K562 (cell line): Measurements from ENCODE around the gene KRTAP5-1. TPM values are rescaled to one million over a fixed set of nuclear protein-coding genes. Genes with fewer than 3 reads are reported as not detected.

ENCODE experiments used
- ATAC-seq: fragments of 200-7000 bp; cut with Tn5 transposase; 3 replicates; pipeline ENCODE4 v1.9.1; 2020; ENCODE audit warnings: moderate library complexity
- BruUV-seq: library from RNA; stranded (reverse); fragments of 400-500 nt; replicated peaks from 2 replicates; lab custom pipeline; 2021; lab: Mats Ljungman, UMichigan
- CTCF ChIA-PET: fragments of 300-600 bp; formaldehyde crosslinking; extraction: SDS; loops from one replicate; lab custom pipeline; 2021; ENCODE audit warnings: low intra/inter-chr PET ratio; lab: Yijun Ruan, JAX
- POLR2A ChIA-PET: fragments of 300-600, 350-650 bp; sonication (Branson Sonifier 250); formaldehyde crosslinking; extraction: SDS; loops from one replicate; lab custom pipeline; 2021; ENCODE audit warnings: antibody characterized with exemption, inconsistent platforms; lab: Yijun Ruan, JAX
- DNase-seq, 4 experiments: peaks; one replicate each; pipeline versions ENCODE4 v3.0.0 to v3.0.0-alpha.2; 2011 to 2018; ENCODE audit warnings: low spot score in 3 of 4, mixed read lengths in 3 of 4; ENCODE audit errors: extremely low read depth in 1 of 4
- FAIRE-seq: peaks from 2 replicates; lab custom pipeline; 2011; peaks lifted over from hg19 to GRCh38; lab: Jason Lieb, UNC
- H2AFZ ChIP-seq: 2 replicates; pipeline ENCODE4 v1.6.0; 2011; ENCODE audit warnings: low read depth, low read length, control low read depth, inconsistent platforms
- H3K27ac ChIP-seq: fragments of 200-600 bp; 3 replicates; pipeline ENCODE4 v1.8.0; 2011; ENCODE audit warnings: low read depth, mild to moderate bottlenecking, control low read depth, inconsistent platforms, low read length, moderate library complexity, mixed read lengths; ENCODE audit errors: extremely low read depth
- H3K27me3 ChIP-seq, 2 experiments: fragments of 300-600 bp in 1 of 2; 2 replicates in 1 of 2; 3 replicates in 1 of 2; pipeline versions ENCODE4 v1.6.0 to v1.8.0; 2011; ENCODE audit warnings: inconsistent platforms in 2 of 2, low read length in 2 of 2, mild to moderate bottlenecking in 1 of 2, mixed read lengths in 1 of 2, moderate library complexity in 1 of 2; ENCODE audit not compliant: control insufficient read depth in 2 of 2, insufficient read depth in 2 of 2
- H3K36me3 ChIP-seq: fragments of 300-600 bp; 3 replicates; pipeline ENCODE4 v1.8.0; 2011; ENCODE audit warnings: mild to moderate bottlenecking, low read length, inconsistent platforms; ENCODE audit not compliant: control insufficient read depth, insufficient read depth
- H3K4me1 ChIP-seq, 2 experiments: fragments of 200-600 bp in 1 of 2; replicated peaks in 1 of 2; 2 replicates in 1 of 2; 3 replicates in 1 of 2; pipeline versions ENCODE4 v1.5.1 to v1.8.0; 2011; ENCODE audit warnings: inconsistent platforms in 2 of 2, low read length in 2 of 2, mild to moderate bottlenecking in 1 of 2, mixed read lengths in 1 of 2, moderate library complexity in 1 of 2; ENCODE audit not compliant: control insufficient read depth in 2 of 2, insufficient read depth in 2 of 2
- H3K4me2 ChIP-seq: 2 replicates; pipeline ENCODE4 v1.6.1; 2011; ENCODE audit warnings: low read length, control low read depth, inconsistent platforms, mixed read lengths; ENCODE audit not compliant: insufficient read depth
- H3K4me3 ChIP-seq: fragments of 200-600 bp; sonication (generic), shearing (Covaris generic); 2 replicates; pipeline ENCODE4 v1.5.1; 2016; ENCODE audit warnings: control low read depth, inconsistent platforms
- H3K79me2 ChIP-seq: fragments of 200-600 bp; 3 replicates; pipeline ENCODE4 v1.8.0; 2011; ENCODE audit warnings: low read length, inconsistent platforms; ENCODE audit not compliant: control insufficient read depth, insufficient read depth
- H3K9ac ChIP-seq, 2 experiments: 2 replicates each; pipeline versions ENCODE4 v1.6.0 to v1.6.1; 2011; ENCODE audit warnings: low read depth in 2 of 2, low read length in 2 of 2, control low read depth in 1 of 2, inconsistent platforms in 1 of 2, mild to moderate bottlenecking in 1 of 2, mixed read lengths in 1 of 2; ENCODE audit not compliant: insufficient read depth in 1 of 2
- H3K9me1 ChIP-seq: one replicate; pipeline ENCODE4 v1.6.0; 2011; ENCODE audit warnings: inconsistent platforms, mild to moderate bottlenecking, low read length, moderate library complexity; ENCODE audit not compliant: control insufficient read depth, insufficient read depth
- H3K9me3 ChIP-seq: replicated peaks from 2 replicates; pipeline ENCODE4 v1.5.1; 2011; ENCODE audit warnings: low read depth, low read length, inconsistent platforms; ENCODE audit not compliant: control insufficient read depth, insufficient read depth
- H4K20me1 ChIP-seq: replicated peaks from 2 replicates; pipeline ENCODE4 v1.6.1; 2011; ENCODE audit warnings: low read length, inconsistent platforms, mixed read lengths; ENCODE audit not compliant: control insufficient read depth, insufficient read depth
- CBFB ChIP-seq: sonication (generic); formaldehyde crosslinking; IDR thresholded peaks from 2 replicates; pipeline ENCODE4 v1.4.0; 2020; ENCODE audit warnings: mild to moderate bottlenecking, missing genetic modification reagents
- SIRT6 ChIP-seq: IDR thresholded peaks from one replicate; pipeline ENCODE4 v1.6.1; 2012; ENCODE audit warnings: low read depth, mild to moderate bottlenecking, control low read depth, inconsistent platforms, low read length, moderate library complexity
- TEAD1 ChIP-seq, 2 experiments: fragments of 450-650 bp in 1 of 2; sonication (generic) in 1 of 2; formaldehyde crosslinking; IDR thresholded peaks; 2 replicates each; pipeline versions ENCODE4 v1.4.0 to v1.8.0; 2020 to 2022; ENCODE audit warnings: mild to moderate bottlenecking in 2 of 2, missing genetic modification reagents in 1 of 2
- THRAP3 ChIP-seq: fragments of 450-650 bp; IDR thresholded peaks from 2 replicates; pipeline ENCODE4 v1.6.1; 2016; ENCODE audit warnings: mild to moderate bottlenecking, inconsistent platforms, borderline replicate concordance
- ZBTB1 ChIP-seq: sonication (generic); formaldehyde crosslinking; IDR thresholded peaks from 2 replicates; pipeline ENCODE4 v1.8.1; 2023; ENCODE audit warnings: missing genetic modification reagents, low read depth, mild to moderate bottlenecking, borderline replicate concordance
- WGBS: fragments of 100-300 bp; shearing (Covaris generic); methylation state at CpG from one replicate; pipeline ENCODE4 v1.1.6; 2016; ENCODE audit warnings: low coverage, mixed read lengths; ENCODE audit not compliant: insufficient coverage; ENCODE audit errors: missing lambda C conversion rate; 5-methylcytosine and 5-hydroxymethylcytosine counted together
- in situ Hi-C: fragments of 300-500 bp; cut with MboI; formaldehyde crosslinking; loops from 4 replicates; pipeline ENCODE4 v1.15.0; 2018; ENCODE audit warnings: inconsistent platforms, mixed read lengths
- intact Hi-C: fragments of 100-400 bp; cut with micrococcal nuclease; formaldehyde crosslinking; loops from 2 replicates; pipeline ENCODE4 v1.14.2; 2022
- polyA plus RNA-seq, 8 experiments: library from polyadenylated mRNA; depleted of rRNA in 4 of 8; stranded (reverse) in 5 of 8; unstranded in 3 of 8; fragments of >200 nt; fragmentation: Nextera tagmentation in 2 of 8; fragmentation: Illumina TruSeq in 1 of 8; extraction: Ambion mirVana in 2 of 8; extraction: Trizol in 1 of 8; gene quantifications; 2 replicates each; pipeline versions ENCODE4 v1.2.1 to v1.2.3, GENCODE V29; 2011 to 2014; ENCODE audit warnings: inconsistent platforms in 1 of 8, missing spikeins in 1 of 8
- total RNA-seq, 7 experiments: library from RNA; depleted of rRNA in 6 of 7; stranded (reverse); fragments of >200 nt in 6 of 7; fragmentation: Illumina TruSeq in 2 of 7; extraction: Trizol in 2 of 7; gene quantifications; 2 replicates each; pipeline versions ENCODE4 v1.2.1 to v1.2.3, GENCODE V29; 2011 to 2021; ENCODE audit warnings: low replicate concordance in 1 of 7
- TF ChIP-seq, protein P1 (sequence below): IDR thresholded peaks from 3 replicates; pipeline ENCODE4 v1.6.1; 2011; ENCODE audit warnings: borderline replicate concordance, mild to moderate bottlenecking; ENCODE audit not compliant: insufficient read length, insufficient read depth

Gene KRTAP5-1
- total and polyA plus RNA-seq, 9 of the 15 experiments (the other 6 are each of a cell fraction or from before 2014, with no cell fraction given), result not detected

DNA sequence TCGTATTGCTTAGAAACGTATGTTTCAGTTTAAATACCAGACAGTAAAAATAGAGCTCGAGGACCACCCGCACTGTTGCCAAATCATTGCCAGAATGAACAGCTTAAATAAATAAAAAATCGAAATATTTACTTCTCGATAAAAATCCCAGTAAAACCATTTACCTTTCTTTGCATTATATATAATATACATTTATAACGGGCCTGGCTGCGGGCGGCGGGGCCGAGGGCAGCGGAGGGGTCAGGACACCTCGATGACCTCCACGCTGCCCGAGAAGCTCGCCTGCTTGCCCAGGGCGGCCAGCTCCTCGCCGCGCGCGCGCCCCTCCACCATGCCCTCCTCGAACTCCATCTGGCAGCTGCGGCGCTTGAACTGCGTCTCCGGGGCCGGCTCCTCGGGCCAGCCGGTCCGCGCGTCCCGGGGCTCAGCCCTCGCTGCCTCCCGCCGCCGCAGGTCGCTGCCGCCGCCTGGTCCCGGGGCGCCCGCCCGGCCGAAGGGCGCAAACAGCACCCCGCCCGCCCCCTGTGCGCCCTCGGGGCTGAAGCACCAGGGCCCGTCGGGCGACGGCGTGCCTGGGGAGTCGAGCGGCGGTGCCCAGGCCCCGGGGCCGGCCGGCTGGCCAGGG lies 28.7 kb downstream of the KRTAP5-1 start:
- Histone ChIP-seq H2AFZ (no peak overlapping the region), H3K79me2 (no peaks in the 10 kb centered on the region), H3K4me3 (no peak overlapping the region), H3K4me2 (no peak overlapping the region), H3K9me1 (no peaks in the 10 kb centered on the region), H3K9me3 (no peaks in the 10 kb centered on the region), H4K20me1 (peaks cover 13% of the 10 kb centered on the region), H3K4me1 (peaks cover 0 to 39% of the 10 kb centered on the region in 2 experiments; a peak in 1 of 5 replicates), H3K9ac (no peak overlapping the region), H3K36me3 (no peaks in the 10 kb centered on the region), H3K27me3 (peaks cover 0 to 24% of the 10 kb centered on the region in 2 experiments; a peak in 2 of 5 replicates), H3K27ac (no peak overlapping the region)
- no peak for TF ChIP-seq CBFB
- no peak for TF ChIP-seq TEAD1 (CRISPR knock-in tag; IDR thresholded peaks at IDR 0.05)
- TF ChIP-seq ZBTB1 (CRISPR knock-in tag), result no peak
- TF ChIP-seq SIRT6, result no peak
- TF ChIP-seq, protein P1, sequence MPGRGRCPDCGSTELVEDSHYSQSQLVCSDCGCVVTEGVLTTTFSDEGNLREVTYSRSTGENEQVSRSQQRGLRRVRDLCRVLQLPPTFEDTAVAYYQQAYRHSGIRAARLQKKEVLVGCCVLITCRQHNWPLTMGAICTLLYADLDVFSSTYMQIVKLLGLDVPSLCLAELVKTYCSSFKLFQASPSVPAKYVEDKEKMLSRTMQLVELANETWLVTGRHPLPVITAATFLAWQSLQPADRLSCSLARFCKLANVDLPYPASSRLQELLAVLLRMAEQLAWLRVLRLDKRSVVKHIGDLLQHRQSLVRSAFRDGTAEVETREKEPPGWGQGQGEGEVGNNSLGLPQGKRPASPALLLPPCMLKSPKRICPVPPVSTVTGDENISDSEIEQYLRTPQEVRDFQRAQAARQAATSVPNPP, result no peak
- TF ChIP-seq THRAP3, result no peak
- FAIRE-seq (no peak), ATAC-seq (no peak), DNase-seq (no peak)
- ChIA-PET CTCF (no interaction called here), POLR2A (interaction anchor here (0.6 kb wide), 1 partner anchor 36 kb away, joined by 3 read pairs; no protein-coding TSS in a partner anchor)
- intact Hi-C loops (no loop called here), in situ Hi-C loops (no loop called here)
- WGBS, result 34% methylated on average over 19 of the region's 63 CpGs
- no TSS peak for BruUV-seq
